DMS114 treated with DMSO at 0.1 percent for 48 hours (cell line): Measurements from ENCODE around the gene ACOX1.

ENCODE experiments used
- DNase-seq: peaks from one replicate; lab custom pipeline; 2025; ENCODE audit not compliant: unreplicated experiment; lab: John Stamatoyannopoulos, UW

ACOX1 gene

DNA sequence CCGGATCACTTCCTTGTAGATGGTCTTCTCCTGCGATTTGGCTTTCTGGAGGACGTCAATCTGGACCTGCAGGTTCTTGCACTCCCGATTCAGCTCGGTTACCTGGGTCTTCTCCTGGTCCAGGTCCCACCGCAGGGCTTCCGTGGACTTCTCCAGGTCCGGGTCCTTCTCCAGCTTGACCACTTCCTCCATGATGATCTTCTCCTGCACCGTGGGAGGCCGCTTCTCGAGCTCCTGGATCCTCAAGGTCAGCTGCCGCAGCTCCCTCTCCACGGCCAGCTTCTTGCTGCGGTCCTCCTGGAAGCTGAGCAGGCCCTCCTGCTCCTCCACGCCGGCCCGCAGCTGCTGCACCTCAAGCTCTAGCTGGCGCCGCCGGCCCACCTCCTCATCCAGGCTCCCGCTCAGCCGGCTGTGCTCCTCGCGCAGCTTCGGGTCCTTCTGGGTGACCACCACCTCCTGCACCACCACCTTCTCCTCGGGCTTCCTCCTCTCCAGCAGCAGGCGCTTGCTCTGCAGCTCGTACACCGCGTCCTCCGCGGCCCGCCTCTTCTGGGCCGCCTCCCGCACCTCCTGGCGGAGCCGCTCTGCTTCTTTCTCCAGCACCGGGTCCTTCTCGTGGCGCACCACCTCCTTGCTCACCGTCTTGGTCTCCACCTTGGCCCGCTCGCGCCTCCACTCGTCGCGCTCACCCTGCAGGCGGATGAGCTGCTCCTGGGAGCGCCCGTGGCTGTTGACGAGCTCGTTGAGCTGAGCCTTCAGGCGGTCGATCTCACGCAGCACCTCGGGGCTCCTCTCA lies 29.9 kb upstream of the ACOX1 start:
- DNase-seq: no peak

DNA sequence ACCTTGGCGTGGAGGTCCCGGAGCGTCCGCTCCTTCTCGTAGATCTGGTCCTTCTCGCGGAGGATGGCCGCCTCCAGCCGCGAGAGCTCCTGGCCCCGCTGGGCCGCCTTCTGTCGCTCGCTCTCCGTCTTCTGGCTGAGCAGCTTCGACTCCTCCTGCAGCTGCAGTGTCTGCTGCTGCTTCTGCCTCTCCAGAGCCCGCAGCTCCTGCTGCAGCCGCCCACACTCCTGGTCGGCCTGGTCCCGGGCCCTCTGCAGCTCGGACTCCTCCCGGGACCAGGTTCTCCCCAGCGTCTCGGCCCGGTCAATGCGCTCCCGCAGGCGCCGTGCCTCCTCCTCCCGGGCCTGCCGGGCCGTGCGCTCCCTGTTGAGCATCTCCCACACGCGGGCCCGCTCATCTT lies 29.2 kb upstream of the ACOX1 start:
- DNase-seq: no peak

DNA sequence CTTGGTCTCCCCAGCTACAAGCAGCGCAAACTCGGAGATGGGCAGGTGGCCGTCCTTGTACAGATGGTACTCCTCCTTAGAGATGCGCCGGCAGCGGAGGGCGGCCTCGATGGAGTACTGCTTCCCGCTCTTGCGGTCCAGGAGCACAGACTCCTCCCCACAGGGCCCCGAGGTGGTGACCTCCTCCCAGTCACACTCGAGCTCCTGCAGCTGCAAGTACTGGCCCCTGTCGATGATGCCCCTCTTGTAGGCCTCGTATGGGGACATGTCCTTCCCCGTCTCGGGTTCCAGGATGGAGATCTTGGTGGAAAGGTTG lies 28.8 kb upstream of the ACOX1 start:
- DNase-seq: no peak

DNA sequence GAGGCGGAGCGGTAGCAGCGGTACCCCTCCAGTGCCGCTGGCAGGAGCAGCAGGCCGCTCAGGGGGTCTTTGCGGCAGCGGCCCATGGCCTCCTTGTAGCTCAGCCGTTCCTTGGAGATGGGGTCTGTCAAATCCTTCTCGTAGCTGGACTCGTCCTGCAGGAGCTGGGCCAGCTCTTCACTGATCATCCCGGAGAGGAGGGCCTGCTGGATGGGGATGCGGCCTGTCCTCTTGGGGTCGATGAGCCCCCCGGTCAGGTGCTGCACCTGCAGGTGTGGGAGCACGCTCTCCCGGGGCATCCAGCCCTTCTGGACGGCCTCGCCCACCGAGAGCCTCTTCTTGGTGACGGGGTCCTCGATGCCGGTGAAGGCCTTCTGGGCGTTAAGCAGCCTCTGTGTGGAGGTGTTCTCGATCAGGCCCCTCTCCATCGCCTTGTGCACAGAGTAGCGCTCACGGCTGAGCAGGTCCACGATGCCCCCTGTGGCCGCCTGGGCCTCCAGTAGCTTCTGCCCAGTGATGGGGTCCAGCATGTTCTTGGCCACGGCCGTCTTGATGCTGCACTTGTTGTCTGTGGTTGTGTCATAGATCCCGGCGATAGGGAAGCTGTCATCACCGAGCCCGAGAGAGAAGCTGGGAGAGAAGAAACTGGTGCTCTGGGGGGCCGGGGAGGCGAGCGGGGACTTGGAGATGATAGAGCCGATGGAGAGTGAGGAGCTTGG lies 28.3 kb upstream of the ACOX1 start:
- DNase-seq: no peak

DNA sequence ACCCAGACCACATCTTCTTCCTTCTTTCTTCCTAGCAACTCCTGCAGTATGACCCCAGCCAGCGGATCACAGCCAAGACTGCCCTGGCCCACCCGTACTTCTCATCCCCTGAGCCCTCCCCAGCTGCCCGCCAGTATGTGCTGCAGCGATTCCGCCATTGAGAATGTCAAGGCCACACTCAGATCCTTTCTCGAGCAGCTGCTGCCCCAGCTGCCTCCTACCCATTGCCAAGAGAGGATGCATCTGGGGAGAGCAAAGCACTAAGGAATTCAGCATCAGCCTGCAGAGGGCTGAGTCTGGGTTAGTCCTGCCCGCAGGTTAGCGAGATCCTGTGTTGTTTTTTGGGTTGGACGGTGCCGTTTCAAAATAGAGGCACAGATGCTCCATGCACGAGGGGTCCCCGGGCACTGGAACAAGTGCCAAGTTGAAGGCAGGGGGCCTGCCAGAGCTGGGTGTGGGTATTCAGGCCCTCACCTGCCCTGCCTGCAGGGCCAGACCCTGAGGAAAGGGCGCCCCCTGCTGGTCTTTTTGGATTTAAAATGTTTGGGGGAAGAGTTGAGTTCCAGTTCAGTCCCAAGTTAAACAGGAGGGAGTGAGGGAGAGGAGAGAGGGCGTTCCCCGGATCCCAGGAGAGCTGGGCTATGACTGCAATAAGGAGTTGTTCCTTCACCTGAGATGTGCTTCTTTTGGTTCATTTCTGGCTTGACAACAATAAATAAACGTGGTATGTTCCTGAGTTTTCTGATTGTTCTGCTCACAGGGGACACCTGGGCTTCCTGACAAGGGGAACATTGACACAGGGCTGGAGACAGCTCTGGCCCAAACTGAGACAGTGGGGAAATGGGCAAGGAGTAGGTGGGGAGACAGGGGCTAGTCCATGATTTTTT lies 26.5 kb upstream of the ACOX1 start:
- peak; percentile 12 for DNase-seq

DNA sequence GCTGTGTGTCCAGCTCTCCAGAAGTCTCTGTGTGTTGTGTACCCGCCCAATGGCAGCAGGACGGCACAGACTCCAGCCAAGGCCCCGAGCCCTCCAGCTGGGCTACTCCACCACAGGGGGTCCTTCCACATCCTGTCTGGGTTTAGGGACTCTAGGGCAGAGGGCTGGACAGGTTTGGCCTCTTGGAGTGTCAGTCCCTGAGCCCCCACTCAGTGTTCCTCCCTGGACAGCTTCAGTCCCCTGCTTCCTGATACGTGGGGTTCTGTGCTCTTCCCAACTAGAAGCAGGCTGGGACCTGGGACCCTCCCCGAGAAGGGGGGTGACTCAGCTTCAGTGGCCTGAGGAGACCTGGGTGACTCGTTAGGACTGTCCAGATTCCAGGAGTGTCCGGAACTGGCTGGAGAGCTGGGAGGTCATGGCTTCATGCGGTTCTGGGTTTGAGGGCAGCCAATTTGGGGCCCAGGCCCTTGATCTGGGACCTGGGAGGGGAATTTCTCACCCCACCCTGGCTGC lies 25.8 kb upstream of the ACOX1 start:
- no peak for DNase-seq

DNA sequence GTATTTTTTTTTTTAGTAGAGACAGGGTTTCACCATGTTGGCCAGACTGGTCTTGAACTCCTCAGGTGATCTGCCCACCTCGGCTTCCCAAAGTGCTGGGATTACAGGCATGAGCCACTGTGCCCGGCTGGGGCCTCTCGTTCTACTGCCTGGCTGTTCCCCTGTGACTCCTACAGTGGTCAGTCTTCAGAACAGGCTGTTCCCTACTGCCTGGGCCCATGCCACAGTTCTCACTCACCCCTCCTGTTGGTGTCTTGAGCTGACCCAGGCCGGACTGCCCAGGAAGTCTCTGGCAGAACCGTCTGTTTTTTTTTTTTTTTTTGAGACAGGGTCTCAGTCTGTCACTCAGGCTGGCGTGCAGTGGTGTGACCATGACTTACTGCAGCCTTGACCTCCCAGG lies 24.9 kb upstream of the ACOX1 start:
- no peak for DNase-seq

DNA sequence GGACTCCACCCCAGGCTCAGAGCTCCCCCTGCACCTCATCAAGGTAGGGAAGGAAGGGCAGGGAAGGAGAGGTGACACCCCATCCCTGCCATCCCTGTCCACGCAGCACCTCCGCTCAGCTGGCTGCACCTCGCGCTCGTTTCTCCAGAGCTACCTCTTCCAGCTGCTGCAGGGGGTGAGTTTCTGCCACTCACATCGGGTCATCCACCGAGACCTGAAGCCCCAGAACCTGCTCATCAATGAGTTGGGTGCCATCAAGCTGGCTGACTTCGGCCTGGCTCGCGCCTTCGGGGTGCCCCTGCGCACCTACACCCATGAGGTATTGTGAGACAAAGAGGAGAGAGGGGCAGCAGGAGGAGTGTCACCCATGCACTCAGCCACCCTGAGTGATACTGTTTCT lies 23.1 kb upstream of the ACOX1 start:
- DNase-seq: no peak

DNA sequence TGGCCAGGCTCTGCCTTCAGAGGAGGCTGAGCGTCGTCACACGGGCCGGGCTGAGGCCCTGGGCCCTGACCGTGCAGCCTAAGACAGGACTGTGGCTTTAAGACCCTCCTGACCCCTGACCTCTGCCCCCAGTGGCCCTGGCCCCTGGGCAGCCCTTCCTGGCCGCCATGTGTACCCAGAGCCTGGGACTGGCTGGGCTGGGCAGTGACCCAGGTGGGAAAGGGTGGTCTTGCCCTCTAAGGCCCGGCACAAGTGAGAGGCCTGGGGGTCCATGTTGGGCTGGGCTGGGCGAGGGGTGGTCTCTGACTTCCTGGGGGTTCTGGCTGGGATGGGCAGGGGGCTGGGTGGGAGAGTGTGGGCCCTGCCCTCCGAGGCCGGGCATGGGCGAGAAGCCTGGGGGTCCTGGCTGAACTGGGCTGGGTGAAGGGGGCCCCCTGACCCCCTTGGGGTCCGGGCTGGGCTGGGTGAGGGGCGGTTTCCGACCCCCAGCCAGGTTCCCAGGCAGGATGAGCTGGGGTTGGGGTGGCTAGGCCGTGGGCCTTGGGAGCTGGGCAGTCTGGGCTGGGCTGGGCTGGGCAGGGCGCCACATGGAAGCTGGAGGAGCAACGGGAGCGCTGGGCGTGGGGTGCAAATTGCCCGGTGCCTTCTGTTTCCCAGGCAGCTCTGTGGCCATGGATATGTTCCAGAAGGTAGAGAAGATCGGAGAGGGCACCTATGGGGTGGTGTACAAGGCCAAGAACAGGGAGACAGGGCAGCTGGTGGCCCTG lies 22.0 kb upstream of the ACOX1 start, which contains the start of gene CDK3:
Gene CDK3, plus strand, starts transcription at position 101 of the 767 bp plus-strand sequence. Its CDS starts 571 bp downstream, at position 672.
- no peak for DNase-seq

DNA sequence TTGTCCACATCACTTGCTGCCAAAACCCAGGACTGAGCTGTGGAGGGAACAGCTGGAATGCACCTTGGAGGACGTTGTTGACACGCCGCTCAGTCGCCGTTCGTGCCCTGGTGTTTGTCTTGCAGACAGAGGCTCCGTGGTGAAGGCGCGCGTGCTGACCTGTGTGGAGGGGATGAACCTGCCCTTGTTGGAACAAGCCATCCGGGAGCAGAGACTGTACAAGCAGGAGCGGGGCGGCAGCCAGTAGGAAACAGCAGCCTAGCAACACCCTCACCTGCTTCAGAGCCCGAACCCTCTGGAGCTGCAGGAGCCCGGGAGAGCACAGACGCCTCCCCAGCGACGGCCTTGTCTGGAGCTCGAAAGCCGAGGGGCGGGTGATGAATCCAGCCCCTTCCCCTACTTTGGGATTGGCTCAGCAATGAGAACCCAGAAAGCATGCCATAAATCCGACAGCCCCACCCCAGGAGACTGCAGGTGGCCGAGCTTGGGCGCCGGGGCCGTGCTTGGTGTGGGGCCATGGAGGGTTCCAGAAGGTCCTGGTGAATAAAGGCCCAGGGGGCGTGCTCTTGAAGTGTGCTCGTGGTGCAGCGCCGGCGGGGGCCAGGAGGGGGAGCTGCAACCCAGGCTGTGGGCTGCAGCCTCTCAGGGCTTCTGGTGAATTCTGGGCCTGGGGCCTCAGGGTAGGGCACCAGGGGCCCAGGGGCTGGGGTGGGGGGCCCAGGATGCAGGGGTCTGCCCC lies 21.2 kb upstream of the ACOX1 start:
- DNase-seq: no peak

DNA sequence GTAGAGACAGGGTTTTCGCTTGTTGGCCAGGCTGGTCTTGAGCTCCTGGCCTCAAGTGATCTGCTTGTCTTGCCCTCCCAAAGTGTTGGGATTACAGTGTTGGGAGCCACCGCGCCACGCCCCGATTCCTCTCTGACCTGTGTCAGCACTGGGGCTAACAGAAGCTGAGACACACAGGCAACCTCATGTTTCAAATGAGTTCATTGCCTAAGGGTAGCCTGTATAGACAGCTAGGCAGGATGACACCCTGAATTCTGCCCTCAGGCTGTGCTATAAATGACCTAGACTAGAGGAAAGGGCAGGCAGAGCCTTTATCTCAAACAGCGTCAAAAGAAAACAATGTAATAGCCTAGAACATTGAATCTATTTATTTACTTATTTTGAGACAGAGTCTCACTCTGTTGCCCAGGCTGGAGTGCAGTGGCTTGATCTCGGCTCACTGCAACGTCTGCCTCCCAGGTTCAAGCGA lies 19.4 kb upstream of the ACOX1 start:
- DNase-seq: no peak

DNA sequence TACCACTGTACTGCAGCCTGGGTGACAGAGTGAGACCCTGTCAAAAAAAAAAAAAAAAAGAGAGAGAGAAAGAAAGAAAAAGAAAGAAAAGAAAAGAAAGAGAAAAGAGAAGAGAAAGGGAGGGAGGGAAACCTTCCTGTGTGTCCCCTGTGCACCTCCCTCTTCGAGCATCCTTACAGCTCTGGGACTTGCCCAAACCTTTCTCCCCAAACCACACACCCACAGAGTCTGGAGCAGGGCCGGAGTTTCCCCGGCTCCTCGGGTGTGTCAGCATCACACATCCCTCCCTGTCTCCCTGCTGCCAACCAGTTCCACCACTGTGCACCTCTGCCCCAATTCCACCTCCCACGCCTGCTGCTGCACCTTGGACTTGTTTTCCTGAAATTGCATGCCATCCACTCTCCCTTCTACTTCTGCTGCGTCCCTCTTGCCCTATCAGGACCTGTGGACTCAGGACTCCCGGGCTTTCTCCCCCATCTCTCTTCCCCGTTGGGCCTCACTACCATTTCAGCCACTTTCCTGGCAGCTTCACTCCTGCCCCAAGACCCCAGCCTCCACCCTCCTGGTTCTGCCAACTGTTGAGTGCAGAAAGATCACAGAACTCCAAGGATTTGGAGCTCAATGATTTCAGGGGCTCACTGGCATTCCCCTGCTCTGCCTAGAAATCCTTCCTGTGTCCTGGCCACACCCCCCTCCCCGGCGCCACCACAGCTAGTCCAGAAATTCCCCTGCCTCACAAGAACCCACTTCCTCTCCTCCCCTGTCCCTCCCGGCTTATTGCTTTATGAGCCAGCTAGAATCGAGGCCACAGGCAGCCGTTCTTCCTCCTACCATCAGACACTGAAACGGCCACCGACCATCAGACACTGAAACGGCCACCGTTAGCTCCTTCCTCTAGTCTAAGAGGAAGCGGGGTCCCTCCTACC lies 18.0 kb upstream of the ACOX1 start:
- no peak for DNase-seq

DNA sequence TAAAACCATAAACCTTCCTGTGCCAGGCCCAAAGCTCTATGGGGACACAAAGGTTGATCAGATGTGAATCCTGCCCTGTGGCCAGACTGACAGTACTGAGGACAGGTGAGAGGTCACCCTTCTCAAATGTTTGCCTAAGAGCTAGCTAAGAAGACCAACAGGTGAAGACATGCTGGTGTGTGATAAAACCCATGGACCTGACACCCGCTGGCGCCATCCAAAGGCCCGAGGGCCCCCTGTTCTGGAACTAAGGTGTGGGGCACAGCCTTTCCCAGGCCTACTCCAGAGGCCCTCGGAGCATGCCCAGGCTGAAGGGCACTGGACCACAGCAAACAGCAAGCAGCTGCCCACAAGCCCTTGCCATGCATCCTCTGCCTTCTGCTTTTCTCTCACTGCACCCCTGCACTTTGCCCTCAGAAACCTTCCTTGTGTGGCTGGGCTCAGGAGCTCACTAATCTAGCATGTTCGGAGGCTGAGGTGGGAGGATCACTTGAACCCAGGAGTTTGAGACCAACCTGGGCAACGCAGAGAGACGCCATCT lies 16.5 kb upstream of the ACOX1 start:
- DNase-seq: no peak

DNA sequence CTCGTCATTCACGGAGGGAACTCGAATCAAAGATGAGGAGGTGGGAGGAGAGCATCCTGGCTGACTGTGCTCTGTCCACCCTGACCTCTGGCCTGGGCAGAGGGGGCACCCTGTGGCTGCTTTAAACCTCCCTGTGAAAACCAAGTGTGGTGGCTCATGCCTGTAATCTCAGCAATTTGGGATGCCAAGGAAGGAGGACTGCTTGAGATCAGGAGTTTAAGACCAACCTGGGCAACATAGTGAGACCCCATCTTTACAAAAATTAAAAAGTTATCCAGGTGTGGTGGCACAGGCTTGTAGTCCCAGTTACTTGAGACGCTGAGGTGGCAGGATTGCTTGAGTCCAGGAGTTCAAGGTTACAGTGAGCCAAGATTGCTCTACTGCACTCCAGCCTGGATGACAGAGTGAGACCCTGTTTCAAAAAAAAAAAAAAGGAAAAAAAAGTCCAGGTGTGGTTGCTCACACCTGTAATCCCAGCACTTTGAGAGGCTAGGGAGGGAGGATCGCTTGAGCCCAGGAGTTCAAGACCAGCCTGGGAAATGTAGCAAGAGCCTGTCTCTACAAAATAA lies 15.9 kb upstream of the ACOX1 start:
- no peak for DNase-seq

DNA sequence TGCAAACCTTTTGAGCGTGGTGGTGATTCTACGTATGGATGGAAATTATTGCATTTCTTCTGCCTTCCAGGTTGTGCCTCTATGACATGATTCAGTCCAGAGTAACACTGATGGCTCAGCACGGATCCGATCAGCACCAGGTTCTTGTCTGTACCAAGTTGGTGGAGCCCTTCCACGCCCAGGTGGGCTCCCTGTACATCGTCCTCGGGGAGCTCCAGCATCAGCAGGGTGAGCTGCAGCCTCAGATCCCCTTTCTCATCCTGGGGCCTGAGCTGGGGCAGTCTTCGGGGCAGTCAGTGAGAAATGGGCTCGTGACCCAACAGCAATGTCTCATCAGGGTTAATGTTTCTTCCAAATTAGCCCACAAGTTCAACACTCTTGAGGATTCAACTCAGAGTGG lies 12.4 kb upstream of the ACOX1 start:
- no peak for DNase-seq

DNA sequence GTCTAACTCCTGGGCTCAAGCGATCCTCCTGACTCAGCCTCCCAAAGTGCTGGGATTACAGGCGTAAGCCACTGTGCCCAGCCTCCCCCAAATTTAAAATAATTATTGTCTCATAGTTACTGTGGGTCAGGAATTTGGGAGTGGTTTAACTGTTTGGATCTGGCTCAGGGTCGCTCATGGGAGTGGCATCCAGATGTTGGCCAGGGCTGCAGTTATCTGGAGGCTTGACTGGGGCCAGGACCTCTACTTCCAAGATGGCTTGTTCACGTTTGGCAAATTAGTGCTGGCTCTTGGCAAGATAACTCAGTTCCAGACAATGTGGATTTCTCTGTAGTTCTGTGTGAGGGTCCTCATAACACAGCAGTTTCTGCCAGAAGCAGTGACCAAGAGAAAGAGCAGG lies 8.1 kb upstream of the ACOX1 start:
- DNase-seq: no peak

DNA sequence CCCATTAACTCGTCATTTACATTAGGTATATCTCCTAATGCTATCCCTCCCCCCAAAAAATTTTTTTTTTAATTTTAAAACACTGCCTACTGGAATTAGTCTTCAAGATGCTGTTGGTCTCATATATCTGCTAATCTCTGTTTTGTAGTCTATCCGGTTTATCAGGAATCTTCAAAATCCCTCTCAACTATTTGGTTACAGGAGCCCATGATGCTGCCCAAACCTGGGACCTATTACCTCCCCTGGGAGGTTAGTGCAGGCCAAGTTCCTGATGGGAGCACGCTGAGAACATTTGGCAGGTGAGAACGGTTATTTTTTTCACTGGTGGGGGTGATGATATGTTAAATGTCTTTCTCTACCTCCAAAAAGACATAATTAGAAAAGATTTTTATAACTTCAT lies 7.0 kb upstream of the ACOX1 start:
- no peak for DNase-seq

DNA sequence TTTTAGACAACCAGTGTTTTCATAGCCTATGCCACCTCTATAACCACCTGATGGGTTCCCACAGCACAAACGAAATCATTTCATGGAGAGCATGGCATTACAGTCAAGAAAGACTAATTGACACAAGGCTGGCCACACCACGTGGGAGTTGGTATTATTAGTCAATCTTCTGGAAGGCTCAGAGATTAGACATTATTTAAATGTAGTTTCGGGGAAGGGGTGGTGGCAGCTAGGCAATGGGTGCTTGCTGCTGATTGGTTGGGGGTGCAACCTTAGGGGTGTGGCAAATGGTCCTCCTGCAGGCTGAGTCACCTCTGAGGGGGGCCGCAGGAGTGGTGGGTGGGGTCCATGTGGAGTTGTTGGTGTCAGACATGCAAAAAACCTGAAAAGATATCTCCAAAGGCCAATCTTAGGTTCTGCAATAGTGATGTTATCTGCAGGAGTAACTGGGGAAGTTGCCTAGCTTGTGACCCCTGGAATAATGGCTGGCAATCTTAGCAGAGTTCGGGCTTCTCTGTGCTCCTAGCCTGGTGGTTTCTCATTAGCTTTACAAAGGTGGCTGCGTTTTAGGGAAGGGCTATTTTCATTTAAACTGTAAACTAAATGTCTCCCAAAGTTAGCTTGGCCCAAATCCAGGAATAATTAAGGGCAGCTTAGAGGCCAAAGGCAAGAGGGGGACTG lies 4.7 kb upstream of the ACOX1 start:
- DNase-seq: no peak
